SK-N-SH (cell line): ENCODE data around the gene TXNDC2. TPM values are rescaled to one million over a fixed set of nuclear protein-coding genes. Genes with fewer than 3 reads are reported as not detected.
"Not testable (repeated sequence)": the region's sequence is repeated elsewhere in the genome, so short reads cannot be mapped to it uniquely, and the experiment has no call there.

Experiments
- CTCF ChIA-PET: fragments of 300-600, 350-600 bp; formaldehyde crosslinking; extraction: SDS; loops from one replicate; lab custom pipeline; 2021; lab: Yijun Ruan, JAX
- POLR2A ChIA-PET: fragments of 350-600 bp; sonication (Branson Sonifier 250); formaldehyde crosslinking; extraction: SDS; loops from one replicate; lab custom pipeline; 2020; ENCODE audit warnings: antibody characterized with exemption, inconsistent platforms; lab: Yijun Ruan, JAX
- DNase-seq: peaks from one replicate; pipeline ENCODE4 v3.0.0; 2012
- H2AFZ ChIP-seq: fragments of 200-600 bp; sonication (generic); 2 replicates; pipeline ENCODE4 v1.8.1; 2016; ENCODE audit warnings: antibody characterized with exemption, mild to moderate bottlenecking, low read depth
- H3F3A ChIP-seq: fragments of 200-600 bp; sonication (generic); replicated peaks from 2 replicates; pipeline ENCODE3; 2016; ENCODE audit warnings: antibody characterized with exemption, mild to moderate bottlenecking; ENCODE audit not compliant: insufficient read depth
- H3K27ac ChIP-seq, 2 experiments: fragments of 200-500 bp in 1 of 2; fragments of 200-600 bp in 1 of 2; sonication (Bioruptor generic) in 1 of 2; sonication (generic), shearing (Covaris generic) in 1 of 2; 2 replicates each; pipeline versions ENCODE4 v1.5.1 to v1.6.1; 2014 to 2016; ENCODE audit warnings: low read depth in 2 of 2, inconsistent platforms in 1 of 2, low read length in 1 of 2, mild to moderate bottlenecking in 1 of 2, mixed read lengths in 1 of 2
- H3K27me3 ChIP-seq: fragments of 200-600 bp; sonication (generic), shearing (Covaris generic); 2 replicates; pipeline ENCODE4 v1.6.1; 2016; ENCODE audit warnings: mixed run types; ENCODE audit not compliant: insufficient read depth
- H3K36me3 ChIP-seq, 2 experiments: fragments of 200-500 bp in 1 of 2; fragments of 200-600 bp in 1 of 2; sonication (Bioruptor generic) in 1 of 2; sonication (generic) in 1 of 2; replicated peaks in 1 of 2; 2 replicates each; pipeline versions ENCODE3 to v1.5.1; 2014 to 2016; ENCODE audit warnings: low read length in 1 of 2, mild to moderate bottlenecking in 1 of 2; ENCODE audit not compliant: insufficient read depth in 2 of 2, control insufficient read depth in 1 of 2
- H3K4me1 ChIP-seq, 2 experiments: fragments of 200-500 bp in 1 of 2; fragments of 200-600 bp in 1 of 2; sonication (Bioruptor generic) in 1 of 2; sonication (generic), shearing (Covaris generic) in 1 of 2; 2 replicates each; pipeline versions ENCODE4 v1.5.1 to v1.6.1; 2014 to 2016; ENCODE audit warnings: low read depth in 1 of 2, low read length in 1 of 2, mixed run types in 1 of 2; ENCODE audit not compliant: insufficient read depth in 2 of 2, control insufficient read depth in 1 of 2
- H3K4me2 ChIP-seq: fragments of 200-600 bp; sonication (generic), shearing (Covaris generic); 2 replicates; pipeline ENCODE4 v1.6.1; 2017; ENCODE audit warnings: mixed run types
- H3K4me3 ChIP-seq, 2 experiments: fragments of 200-500 bp in 1 of 2; fragments of 200-600 bp in 1 of 2; sonication (Bioruptor generic) in 1 of 2; sonication (generic), shearing (Covaris generic) in 1 of 2; 2 replicates each; pipeline versions ENCODE4 v1.5.1 to v1.8.1; 2014 to 2016; ENCODE audit warnings: low read depth in 2 of 2, inconsistent platforms in 1 of 2, low read length in 1 of 2, mild to moderate bottlenecking in 1 of 2, mixed read lengths in 1 of 2, moderate library complexity in 1 of 2
- H3K79me2 ChIP-seq: fragments of 200-600 bp; sonication (generic); 2 replicates; pipeline ENCODE4 v1.8.1; 2017; ENCODE audit warnings: mild to moderate bottlenecking; ENCODE audit not compliant: insufficient read depth
- H3K9ac ChIP-seq: fragments of 200-600 bp; sonication (generic); 2 replicates; pipeline ENCODE4 v1.6.1; 2017; ENCODE audit warnings: mixed run types
- H3K9me2 ChIP-seq: fragments of 200-600 bp; sonication (generic); 2 replicates; pipeline ENCODE4 v1.6.1; 2017; ENCODE audit warnings: mixed run types
- H3K9me3 ChIP-seq: fragments of 200-600 bp; sonication (generic); 2 replicates; pipeline ENCODE4 v1.6.1; 2017; ENCODE audit warnings: mixed run types, mild to moderate bottlenecking, moderate library complexity
- H4K20me1 ChIP-seq: fragments of 200-600 bp; sonication (generic); 2 replicates; pipeline ENCODE4 v1.6.1; 2017; ENCODE audit warnings: mild to moderate bottlenecking, mixed run types; ENCODE audit not compliant: insufficient read depth
- CHD2 ChIP-seq: fragments of 150-350 bp; IDR thresholded peaks from 2 replicates; pipeline ENCODE4 v1.6.1; 2018; ENCODE audit warnings: low read length; ENCODE audit not compliant: partially characterized antibody
- EZH2phosphoT487 ChIP-seq: fragments of 200-600 bp; sonication (generic); IDR thresholded peaks from 2 replicates; pipeline ENCODE4 v1.6.1; 2017; ENCODE audit warnings: low read depth, mixed run types, mild to moderate bottlenecking, antibody characterized with exemption, moderate library complexity, borderline replicate concordance
- FOSL2 ChIP-seq: IDR thresholded peaks from 2 replicates; pipeline ENCODE4 v1.4.0; 2012; ENCODE audit warnings: low read depth, mild to moderate bottlenecking, moderate library complexity, borderline replicate concordance
- FOXM1 ChIP-seq: IDR thresholded peaks from 2 replicates; pipeline ENCODE4 v1.4.0; 2012; ENCODE audit warnings: low read depth, mild to moderate bottlenecking
- GABPA ChIP-seq: IDR thresholded peaks from 2 replicates; pipeline ENCODE4 v1.4.0; 2012; ENCODE audit warnings: low read depth, mild to moderate bottlenecking
- JUND ChIP-seq: IDR thresholded peaks from 2 replicates; pipeline ENCODE4 v1.4.0; 2012
- MEF2A ChIP-seq: IDR thresholded peaks from 2 replicates; pipeline ENCODE4 v1.4.0; 2012; ENCODE audit warnings: low read depth, borderline replicate concordance
- PBX3 ChIP-seq: IDR thresholded peaks from 2 replicates; pipeline ENCODE4; 2012
- POLR2AphosphoS5 ChIP-seq: IDR thresholded peaks from 2 replicates; pipeline ENCODE4 v1.6.1; 2012; ENCODE audit warnings: low read depth, low read length
- RCOR1 ChIP-seq: fragments of 150-350 bp; IDR thresholded peaks from 2 replicates; pipeline ENCODE4 v1.6.1; 2017; ENCODE audit warnings: antibody characterized with exemption, low read length
- REST ChIP-seq: IDR thresholded peaks from 2 replicates; pipeline ENCODE4 v1.6.1; 2012; ENCODE audit warnings: mild to moderate bottlenecking, low read depth, low read length, moderate library complexity
- RFX5 ChIP-seq: IDR thresholded peaks from 2 replicates; pipeline ENCODE4 v1.6.1; 2012; ENCODE audit warnings: mild to moderate bottlenecking, improper control_type of control experiment, low read length
- TCF12 ChIP-seq: IDR thresholded peaks from 2 replicates; pipeline ENCODE4 v1.4.0; 2012
- TEAD4 ChIP-seq: IDR thresholded peaks from 2 replicates; pipeline ENCODE4 v1.4.0; 2012; ENCODE audit warnings: mild to moderate bottlenecking, borderline replicate concordance; ENCODE audit not compliant: insufficient read depth
- USF2 ChIP-seq: fragments of 150-350 bp; IDR thresholded peaks from 2 replicates; pipeline ENCODE4 v1.6.1; 2017; ENCODE audit warnings: antibody characterized with exemption, low read length, low read depth, borderline replicate concordance
- WGBS: methylation state at CpG from one replicate; pipeline ENCODE4 v1.1.6; 2017; ENCODE audit warnings: low lambda C conversion rate; 5-methylcytosine and 5-hydroxymethylcytosine counted together
- polyA plus RNA-seq, 3 experiments: library from polyadenylated mRNA; depleted of rRNA; stranded (reverse); fragments of >200 nt; gene quantifications; 2 replicates each; pipeline ENCODE4 v1.2.3, GENCODE V29; 2012

The TXNDC2 gene
- polyA plus RNA-seq, 1 of the 3 experiments (the other 2 are of a cell fraction) = 0.07 TPM

- H2AFZ ChIP-seq, H3K9ac ChIP-seq, DNase-seq, H3K9me3 ChIP-seq, H3K79me2 ChIP-seq, H3F3A ChIP-seq, H3K4me2 ChIP-seq, H3K4me3 ChIP-seq, H3K4me1 ChIP-seq, H4K20me1 ChIP-seq, POLR2A ChIA-PET, H3K9me2 ChIP-seq, H3K27me3 ChIP-seq, H3K36me3 ChIP-seq: not testable (repeated sequence)
- peak overlapping the region in 1 of 2 experiments; percentile 11; a peak in 1 of 4 replicates for H3K27ac ChIP-seq
- 54% methylated on average over 4 of the region's 4 CpGs for WGBS
- TF ChIP-seq FOSL2 (peak; percentile 37; the same call in 1 of the 2 replicates), JUND (peak; percentile 26; the same call in 1 of the 2 replicates), TCF12 (peak; percentile 27; the same call in 1 of the 2 replicates)
- CTCF ChIA-PET = interaction anchor here (0.6 kb wide), 1 partner anchor 98 kb away, joined by 4 read pairs; no protein-coding TSS in a partner anchor
These were observed 5.7 kb downstream of the TXNDC2 start for GRCh38 chr18:9891515-9891914.

GRCh38 chr18:9894454-9895068 lies 8.8 kb downstream of the TXNDC2 start:
- CTCF ChIA-PET = interaction anchor here (0.6 kb wide), 1 partner anchor 32 kb away, joined by 3 read pairs; no protein-coding TSS in a partner anchor
- no peaks in the 10 kb centered on the region for H3K79me2 ChIP-seq
- POLR2A ChIA-PET = no interaction called here
- no peak overlapping the region for H3K4me2 ChIP-seq
- peaks cover 0 to 13% of the 10 kb centered on the region in 2 experiments; a peak in 2 of 4 replicates for H3K4me1 ChIP-seq
- no peaks in the 10 kb centered on the region for H3K36me3 ChIP-seq
- no peak overlapping the region for H3K4me3 ChIP-seq
- H3K9me2 ChIP-seq = no peaks in the 10 kb centered on the region
- TF ChIP-seq TEAD4 = no peak
- no peak for TF ChIP-seq RCOR1
- no peak for TF ChIP-seq EZH2phosphoT487
- TF ChIP-seq FOXM1 = no peak
- no peak for TF ChIP-seq POLR2AphosphoS5
- TF ChIP-seq REST = no peak
- no peak for TF ChIP-seq USF2
- TF ChIP-seq GABPA = no peak
- TF ChIP-seq MEF2A = no peak
- no peak for TF ChIP-seq CHD2
- TF ChIP-seq PBX3 = no peak
- TF ChIP-seq RFX5 = no peak
- H3K27ac ChIP-seq = no peak overlapping the region
- H4K20me1 ChIP-seq = no peaks in the 10 kb centered on the region
- no peak overlapping the region for H3K9ac ChIP-seq
- no peaks in the 10 kb centered on the region for H3K27me3 ChIP-seq
- H2AFZ ChIP-seq = no peak overlapping the region
- no peaks in the 10 kb centered on the region for H3F3A ChIP-seq
- DNase-seq = no peak
- H3K9me3 ChIP-seq = no peaks in the 10 kb centered on the region
- WGBS = 96% methylated on average over 6 of the region's 6 CpGs
